Trophoblast cell (in vitro differentiated cells and primary cell): ENCODE measurements around the gene CCL7.

Source experiments
- DNase-seq, 2 donors: peaks; one replicate each; pipeline ENCODE4 v3.0.0-alpha.2; 2016
- H2AFZ ChIP-seq: 2 replicates; pipeline ENCODE4 v1.6.1; 2013; ENCODE audit warnings: low read length, moderate library complexity, mild to moderate bottlenecking; ENCODE audit not compliant: insufficient read depth, poor library complexity
- H2AK5ac ChIP-seq: 2 replicates; pipeline ENCODE4 v1.6.1; 2013; ENCODE audit warnings: mild to moderate bottlenecking, low read length
- H2BK120ac ChIP-seq: 2 replicates; pipeline ENCODE4 v1.6.1; 2013; ENCODE audit warnings: low read length, mild to moderate bottlenecking, moderate library complexity; ENCODE audit not compliant: insufficient read depth, poor library complexity
- H2BK12ac ChIP-seq: 2 replicates; pipeline ENCODE4 v1.6.1; 2013; ENCODE audit warnings: mild to moderate bottlenecking, low read length, moderate library complexity
- H2BK5ac ChIP-seq: 2 replicates; pipeline ENCODE4 v1.6.1; 2013; ENCODE audit warnings: low read length, low read depth, moderate library complexity, mild to moderate bottlenecking; ENCODE audit not compliant: poor library complexity
- H3K14ac ChIP-seq: 2 replicates; pipeline ENCODE4 v1.6.1; 2013; ENCODE audit warnings: mild to moderate bottlenecking, low read length
- H3K18ac ChIP-seq: 2 replicates; pipeline ENCODE4 v1.6.1; 2013; ENCODE audit warnings: mild to moderate bottlenecking, low read length
- H3K23ac ChIP-seq: 2 replicates; pipeline ENCODE4 v1.6.1; 2013; ENCODE audit warnings: low read length
- H3K27ac ChIP-seq: 2 replicates; pipeline ENCODE4 v1.5.1; 2013; ENCODE audit warnings: low read depth, mild to moderate bottlenecking, inconsistent platforms, low read length, moderate library complexity
- H3K27me3 ChIP-seq: 2 replicates; pipeline ENCODE4 v1.6.1; 2013; ENCODE audit warnings: inconsistent platforms, mild to moderate bottlenecking, low read length, moderate library complexity; ENCODE audit not compliant: insufficient read depth
- H3K36me3 ChIP-seq, 2 experiments: 1 replicate in 1 of 2; 2 replicates in 1 of 2; pipeline ENCODE4 v1.6.1; 2013; ENCODE audit warnings: low read length in 2 of 2, mild to moderate bottlenecking in 2 of 2, moderate library complexity in 1 of 2; ENCODE audit not compliant: insufficient read depth in 2 of 2, control insufficient read depth in 1 of 2
- H3K4ac ChIP-seq: 2 replicates; pipeline ENCODE4 v1.6.1; 2013; ENCODE audit warnings: low read depth, mild to moderate bottlenecking, low read length, moderate library complexity
- H3K4me1 ChIP-seq, 2 experiments: 1 replicate in 1 of 2; 2 replicates in 1 of 2; pipeline ENCODE4 v1.6.1; 2013; ENCODE audit warnings: low read length in 2 of 2, mild to moderate bottlenecking in 2 of 2, moderate library complexity in 1 of 2; ENCODE audit not compliant: insufficient read depth in 2 of 2, control insufficient read depth in 1 of 2
- H3K4me2 ChIP-seq: 2 replicates; pipeline ENCODE4 v1.6.1; 2013; ENCODE audit warnings: inconsistent platforms, mild to moderate bottlenecking, low read length, moderate library complexity
- H3K4me3 ChIP-seq: 2 replicates; pipeline ENCODE4 v1.5.1; 2013; ENCODE audit warnings: mild to moderate bottlenecking, low read depth, low read length, inconsistent platforms
- H3K79me1 ChIP-seq: one replicate; pipeline ENCODE4 v1.6.1; 2013; ENCODE audit warnings: low read length
- H3K79me2 ChIP-seq: 2 replicates; pipeline ENCODE4 v1.6.1; 2013; ENCODE audit warnings: low read length, mild to moderate bottlenecking; ENCODE audit not compliant: control insufficient read depth, insufficient read depth, poor library complexity
- H3K9ac ChIP-seq: 2 replicates; pipeline ENCODE4 v1.6.1; 2013; ENCODE audit warnings: mild to moderate bottlenecking, low read length
- H3K9me3 ChIP-seq: 2 replicates; pipeline ENCODE4 v1.6.1; 2013; ENCODE audit warnings: low read depth, mild to moderate bottlenecking, control low read depth, inconsistent platforms, low read length; ENCODE audit not compliant: insufficient read depth
- H4K12ac ChIP-seq: 2 replicates; pipeline ENCODE4 v1.6.1; 2013; ENCODE audit warnings: low read depth, mild to moderate bottlenecking, low read length, moderate library complexity
- H4K8ac ChIP-seq: 2 replicates; pipeline ENCODE4 v1.6.1; 2013; ENCODE audit warnings: low read depth, mild to moderate bottlenecking, low read length, moderate library complexity
- H4K91ac ChIP-seq: one replicate; pipeline ENCODE4 v1.6.1; 2013; ENCODE audit warnings: low read depth, mild to moderate bottlenecking, low read length, moderate library complexity
- WGBS: extraction: QIAGEN DNeasy Blood & Tissue Kit; methylation state at CpG from one replicate; pipeline ENCODE4 v1.1.7; 2013; ENCODE audit warnings: missing lambda C conversion rate; ENCODE audit not compliant: insufficient read length, insufficient coverage; ENCODE audit errors: extremely low coverage; 5-methylcytosine and 5-hydroxymethylcytosine counted together

Gene CCL7

DNA sequence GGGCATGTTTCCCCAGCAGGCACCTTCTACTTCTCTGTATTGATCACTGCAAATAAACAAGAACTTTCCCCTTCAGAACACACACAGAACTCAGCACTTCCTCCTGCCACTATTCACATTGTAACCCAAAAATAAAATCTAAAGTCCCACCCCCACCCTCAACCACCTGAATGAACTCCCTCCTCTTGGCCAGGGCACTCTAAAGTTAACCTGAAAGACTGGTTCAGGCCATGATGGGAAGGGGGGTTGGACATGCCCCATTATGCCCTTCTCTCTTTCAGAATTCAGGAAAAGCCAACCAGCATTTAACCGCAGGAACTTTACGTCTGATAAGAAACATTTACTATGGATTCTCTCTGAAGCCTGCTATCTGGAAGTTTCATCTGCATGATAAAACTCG is 42.3 kb upstream of the CCL7 start:
- no peaks in the 10 kb centered on the region for H3K27me3 ChIP-seq
- H2AFZ ChIP-seq: no peak overlapping the region
- H3K36me3 ChIP-seq: no peaks in the 10 kb centered on the region
- H3K4me3 ChIP-seq: no peak overlapping the region
- H3K79me2 ChIP-seq: no peaks in the 10 kb centered on the region
- H3K4me2 ChIP-seq: no peak overlapping the region
- H2BK5ac ChIP-seq: no peak overlapping the region
- no peaks in the 10 kb centered on the region for H3K79me1 ChIP-seq
- H3K4me1 ChIP-seq: no peaks in the 10 kb centered on the region
- no peak overlapping the region for H3K23ac ChIP-seq
- H4K12ac ChIP-seq: no peak overlapping the region
- H3K9me3 ChIP-seq: peaks cover 3% of the 10 kb centered on the region
- DNase-seq: no peak
- no peak overlapping the region for H3K14ac ChIP-seq
- no peak overlapping the region for H3K9ac ChIP-seq
- H2BK120ac ChIP-seq: no peak overlapping the region
- no peak overlapping the region for H3K18ac ChIP-seq
- no peak overlapping the region for H2BK12ac ChIP-seq
- WGBS: no CpG with 5 or more reads among the region's 3 CpGs
- H4K8ac ChIP-seq: no peak overlapping the region
- no peak overlapping the region for H3K4ac ChIP-seq
- H2AK5ac ChIP-seq: no peak overlapping the region
- H4K91ac ChIP-seq: no peak overlapping the region
- H3K27ac ChIP-seq: no peak overlapping the region

DNA sequence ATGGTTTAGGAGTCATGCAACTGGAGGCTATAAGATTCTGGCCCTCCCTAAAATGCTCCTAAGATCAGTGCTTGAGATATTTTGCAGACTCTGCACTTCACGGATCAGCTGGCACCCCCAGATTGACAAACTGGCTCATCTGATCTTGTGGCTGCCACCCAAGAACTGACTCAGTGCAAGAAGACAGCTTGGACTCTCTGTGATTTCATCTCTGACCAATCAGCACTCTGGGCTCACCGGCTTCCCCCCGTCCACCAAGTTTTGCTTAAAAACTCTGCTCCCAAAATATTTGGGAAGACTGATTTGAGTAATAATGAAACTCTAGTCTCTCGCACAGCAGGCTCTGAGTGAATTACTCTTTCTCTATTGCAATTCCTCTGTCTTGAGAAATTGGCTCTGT is 41.2 kb upstream of the CCL7 start:
- Histone ChIP-seq H2BK5ac (no peak overlapping the region), H3K27me3 (no peaks in the 10 kb centered on the region), H3K36me3 (no peaks in the 10 kb centered on the region), H3K27ac (no peak overlapping the region), H3K14ac (no peak overlapping the region), H4K12ac (no peak overlapping the region), H2AFZ (no peak overlapping the region), H3K9ac (no peak overlapping the region), H3K79me2 (no peaks in the 10 kb centered on the region), H3K23ac (no peak overlapping the region), H3K18ac (no peak overlapping the region), H2BK12ac (no peak overlapping the region), H3K9me3 (peaks cover 3% of the 10 kb centered on the region), H4K8ac (no peak overlapping the region), H2BK120ac (no peak overlapping the region), H3K79me1 (no peaks in the 10 kb centered on the region), H4K91ac (no peak overlapping the region), H3K4me1 (no peaks in the 10 kb centered on the region), H3K4me2 (no peak overlapping the region), H2AK5ac (no peak overlapping the region), H3K4me3 (no peak overlapping the region), H3K4ac (no peak overlapping the region)
- DNase-seq: no peak
- WGBS: no CpG with 5 or more reads among the region's 4 CpGs

- H3K36me3 ChIP-seq: no peaks in the 10 kb centered on the region
- WGBS: no CpG with 5 or more reads among the region's 1 CpG
- H3K9ac ChIP-seq: no peak overlapping the region
Measured at GRCh38 chr17:34230342-34230741, 39.7 kb upstream of the CCL7 start.

GRCh38 chr17:34234616-34235015 is 35.4 kb upstream of the CCL7 start:
- Histone ChIP-seq H2AK5ac (no peak overlapping the region), H3K23ac (no peak overlapping the region), H3K79me1 (no peaks in the 10 kb centered on the region), H3K4me2 (no peak overlapping the region), H3K18ac (no peak overlapping the region), H3K36me3 (no peaks in the 10 kb centered on the region), H3K79me2 (no peaks in the 10 kb centered on the region), H2BK120ac (no peak overlapping the region), H3K27ac (no peak overlapping the region), H4K91ac (no peak overlapping the region), H3K27me3 (no peaks in the 10 kb centered on the region), H3K14ac (no peak overlapping the region), H3K9ac (no peak overlapping the region), H3K4ac (no peak overlapping the region), H4K8ac (no peak overlapping the region), H3K4me1 (peaks cover 0 to 5% of the 10 kb centered on the region in 2 experiments), H2BK12ac (no peak overlapping the region), H4K12ac (no peak overlapping the region), H3K4me3 (no peak overlapping the region), H2BK5ac (no peak overlapping the region), H3K9me3 (peaks cover 3% of the 10 kb centered on the region), H2AFZ (no peak overlapping the region)
- DNase-seq: no peak
- WGBS: no CpG with 5 or more reads among the region's 3 CpGs

More at GRCh38 chr17:34230342-34230741, 39.7 kb upstream of the CCL7 start:
- Histone ChIP-seq H3K4me2 (no peak overlapping the region), H3K4me1 (no peaks in the 10 kb centered on the region), H3K4me3 (no peak overlapping the region), H3K4ac (no peak overlapping the region), H2BK12ac (no peak overlapping the region), H3K18ac (no peak overlapping the region), H2BK5ac (no peak overlapping the region), H4K8ac (no peak overlapping the region), H2AK5ac (no peak overlapping the region), H3K14ac (no peak overlapping the region), H3K79me2 (no peaks in the 10 kb centered on the region), H4K91ac (no peak overlapping the region), H3K79me1 (no peaks in the 10 kb centered on the region), H2BK120ac (no peak overlapping the region), H3K27me3 (no peaks in the 10 kb centered on the region), H3K23ac (no peak overlapping the region), H3K27ac (no peak overlapping the region), H3K9me3 (peaks cover 3% of the 10 kb centered on the region), H4K12ac (no peak overlapping the region), H2AFZ (no peak overlapping the region)
- no peak for DNase-seq
